Endothelial cell of umbilical vein (primary cell): Measurements from ENCODE around the gene PGM2L1. TPM values are rescaled to one million over a fixed set of nuclear protein-coding genes. Genes with fewer than 3 reads are reported as not detected.

Experiments
- BruUV-seq: library from RNA; stranded (reverse); fragments of 400-500 nt; replicated peaks from 2 replicates; lab custom pipeline; 2021; lab: Mats Ljungman, UMichigan
- CTCF ChIA-PET: fragments of 300-600, 350-600 bp; sonication (Branson Sonifier 250); formaldehyde crosslinking; loops from one replicate; lab custom pipeline; 2021; ENCODE audit warnings: antibody characterized with exemption, inconsistent platforms; lab: Charles Lee
- POLR2A ChIA-PET: fragments of 300-600, 350-600 bp; sonication (Branson Sonifier 250); formaldehyde crosslinking; loops from one replicate; lab custom pipeline; 2021; ENCODE audit warnings: antibody characterized with exemption, inconsistent platforms; lab: Charles Lee
- DNase-seq: peaks from one replicate; pipeline ENCODE4 v3.0.0-alpha.2; 2011; ENCODE audit warnings: low read depth, low spot score
- FAIRE-seq: peaks from 2 replicates; lab custom pipeline; 2011; peaks lifted over from hg19 to GRCh38; lab: Jason Lieb, UNC
- H2AFZ ChIP-seq: 2 replicates; pipeline ENCODE4 v1.6.0; 2012; ENCODE audit warnings: low read depth, low read length, control low read depth, inconsistent platforms
- H3K27ac ChIP-seq: 2 replicates; pipeline ENCODE4 v1.5.1; 2011; ENCODE audit warnings: low read depth, mild to moderate bottlenecking, control low read depth, low read length, moderate library complexity; ENCODE audit not compliant: insufficient read depth
- H3K27me3 ChIP-seq, 2 experiments: 2 replicates each; pipeline versions ENCODE4 v1.6.0 to v1.6.1; 2011; ENCODE audit warnings: low read length in 2 of 2, mixed read lengths in 1 of 2; ENCODE audit not compliant: control insufficient read depth in 2 of 2, insufficient read depth in 2 of 2
- H3K36me3 ChIP-seq, 2 experiments: 2 replicates in 1 of 2; 3 replicates in 1 of 2; pipeline ENCODE4 v1.5.1; 2011; ENCODE audit warnings: low read length in 2 of 2, mild to moderate bottlenecking in 1 of 2, moderate library complexity in 1 of 2; ENCODE audit not compliant: control insufficient read depth in 2 of 2, insufficient read depth in 2 of 2; ENCODE audit errors: extremely low read depth in 1 of 2
- H3K4me1 ChIP-seq: 3 replicates; pipeline ENCODE4 v1.5.1; 2011; ENCODE audit warnings: mild to moderate bottlenecking, low read length; ENCODE audit not compliant: control insufficient read depth, insufficient read depth; ENCODE audit errors: extremely low read depth
- H3K4me2 ChIP-seq: 2 replicates; pipeline ENCODE4 v1.6.1; 2011; ENCODE audit warnings: low read length, control low read depth, mixed read lengths; ENCODE audit not compliant: insufficient read depth
- H3K4me3 ChIP-seq, 3 experiments: fragments of 200-600 bp in 1 of 3; sonication (generic), shearing (Covaris generic) in 1 of 3; replicated peaks in 1 of 3; 2 replicates each; pipeline ENCODE4 v1.5.1; 2011 to 2016; ENCODE audit warnings: control low read depth in 3 of 3, low read length in 3 of 3, mild to moderate bottlenecking in 2 of 3, inconsistent platforms in 1 of 3, low read depth in 1 of 3, moderate library complexity in 1 of 3; ENCODE audit not compliant: insufficient read depth in 1 of 3
- H3K79me2 ChIP-seq: 2 replicates; pipeline ENCODE4 v1.6.0; 2012; ENCODE audit warnings: low read length, inconsistent platforms; ENCODE audit not compliant: control insufficient read depth, insufficient read depth
- H3K9ac ChIP-seq: replicated peaks from 2 replicates; pipeline ENCODE3; 2011; ENCODE audit warnings: low read length, control low read depth; ENCODE audit not compliant: insufficient read depth; ENCODE audit errors: extremely low read depth
- H3K9me1 ChIP-seq: replicated peaks from 3 replicates; pipeline ENCODE4 v1.6.0; 2011; ENCODE audit warnings: mild to moderate bottlenecking, low read length; ENCODE audit not compliant: control insufficient read depth, insufficient read depth; ENCODE audit errors: extremely low read depth
- H3K9me3 ChIP-seq: replicated peaks from 2 replicates; pipeline ENCODE4 v1.5.1; 2012; ENCODE audit warnings: low read length, inconsistent platforms; ENCODE audit not compliant: control insufficient read depth, insufficient read depth
- H4K20me1 ChIP-seq: replicated peaks from 2 replicates; pipeline ENCODE3; 2011; ENCODE audit warnings: mild to moderate bottlenecking, low read length; ENCODE audit not compliant: control insufficient read depth, insufficient read depth; ENCODE audit errors: extremely low read depth
- CTCF ChIP-seq, 2 donors: IDR thresholded peaks; 1 replicate in 1 of 2; 2 replicates in 1 of 2; pipeline ENCODE4 v1.5.1; 2011; ENCODE audit warnings: low read length in 2 of 2, mild to moderate bottlenecking in 2 of 2, moderate library complexity in 2 of 2, control low read depth in 1 of 2, inconsistent platforms in 1 of 2, low read depth in 1 of 2; ENCODE audit not compliant: insufficient read depth in 1 of 2; ENCODE audit errors: extremely low read depth in 1 of 2
- EZH2 ChIP-seq: IDR thresholded peaks from 2 replicates; pipeline ENCODE4 v1.6.1; 2012; ENCODE audit warnings: borderline replicate concordance, low read depth, mild to moderate bottlenecking, moderate library complexity, low read length, inconsistent platforms; ENCODE audit not compliant: severe bottlenecking
- FOS ChIP-seq: IDR thresholded peaks from 2 replicates; pipeline ENCODE4 v1.6.1; 2011; ENCODE audit warnings: mild to moderate bottlenecking, low read length, moderate library complexity, borderline replicate concordance; ENCODE audit not compliant: insufficient read depth
- GATA2 ChIP-seq: IDR thresholded peaks from 2 replicates; pipeline ENCODE4 v1.7.0; 2011; ENCODE audit warnings: low read depth, mild to moderate bottlenecking, moderate library complexity, mixed read lengths, low read length; ENCODE audit not compliant: insufficient read length, insufficient read depth
- JUN ChIP-seq: IDR thresholded peaks from 2 replicates; pipeline ENCODE4 v1.6.1; 2011; ENCODE audit warnings: borderline replicate concordance, low read depth; ENCODE audit not compliant: insufficient read length, insufficient read depth
- MAX ChIP-seq: IDR thresholded peaks from 2 replicates; pipeline ENCODE4 v1.6.1; 2011; ENCODE audit not compliant: insufficient read depth, insufficient read length
- MYC ChIP-seq: IDR thresholded peaks from one replicate; pipeline ENCODE4 v1.6.1; 2011; ENCODE audit warnings: mild to moderate bottlenecking, low read depth, low read length
- POLR2A ChIP-seq: IDR thresholded peaks from 2 replicates; pipeline ENCODE4 v1.6.1; 2012; ENCODE audit warnings: low read depth, mild to moderate bottlenecking, control low read depth, low read length
- POLR2AphosphoS5 ChIP-seq: IDR thresholded peaks from 2 replicates; pipeline ENCODE4 v1.6.1; 2012; ENCODE audit warnings: low read depth, mild to moderate bottlenecking, control low read depth, low read length, moderate library complexity; ENCODE audit not compliant: insufficient read depth
- dilution Hi-C: fragments of 300-500 bp; cut with MboI; formaldehyde crosslinking; loops from one replicate; pipeline ENCODE4 v1.15.0; 2019; ENCODE audit warnings: low sequenced_read_pairs; ENCODE audit not compliant: extremely low pct_ligation_motif_present
- intact Hi-C: fragments of 100-400 bp; cut with micrococcal nuclease; formaldehyde crosslinking; loops from one replicate; pipeline ENCODE4 v1.10.0; 2022
- polyA plus RNA-seq, 4 experiments: library from polyadenylated mRNA; depleted of rRNA in 3 of 4; stranded (reverse) in 3 of 4; unstranded in 1 of 4; fragments of >200 nt; gene quantifications; 2 replicates each; pipeline versions ENCODE4 v1.2.1 to v1.2.3, GENCODE V29; 2011 to 2012; ENCODE audit warnings: missing spikeins in 1 of 4
- total RNA-seq: library from RNA; stranded (reverse); gene quantifications from 2 replicates; pipeline ENCODE4 v1.2.3, GENCODE V29; 2021

The PGM2L1 gene
- total and polyA plus RNA-seq, 2 donors (not counting 3 experiments of a cell fraction or from before 2014, with no cell fraction given), result 7.9 to 31.4 TPM

GRCh38 chr11:74397501-74398243 lies 561 bp downstream of the PGM2L1 start:
- CTCF ChIA-PET, result interaction anchor here (0.8 to 3.2 kb wide), 6 partner anchors 8 to 141 kb away, joined by 4 to 30 read pairs (median 10); no protein-coding TSS in a partner anchor
- Histone ChIP-seq H3K4me3 (peak overlapping the region; percentile 36 to 96 (median 73)), H3K9me1 (no peaks in the 10 kb centered on the region), H2AFZ (peak overlapping the region; percentile 78), H3K4me2 (peak overlapping the region; percentile 97), H3K9me3 (no peaks in the 10 kb centered on the region), H3K9ac (peak overlapping the region; percentile 69), H3K79me2 (peaks cover 26% of the 10 kb centered on the region), H3K36me3 (no peaks in the 10 kb centered on the region), H3K27ac (peak overlapping the region; percentile 62), H4K20me1 (peaks cover 2% of the 10 kb centered on the region), H3K27me3 (no peaks in the 10 kb centered on the region), H3K4me1 (peaks cover 12% of the 10 kb centered on the region)
- dilution Hi-C loops (no loop called here), intact Hi-C loops (loop anchor here (1.0 to 2.0 kb wide), 2 partner anchors 39 to 52 kb away; no protein-coding TSS in a partner anchor)
- TF ChIP-seq POLR2AphosphoS5 (no peak), FOS (no peak), MAX (no peak), MYC (no peak), POLR2A (peak; percentile 9), GATA2 (no peak), CTCF (IDR thresholded peaks at IDR 0.05; ENCODE audit: extremely low read depth in 1 of 2, insufficient read depth in 1 of 2, low read depth in 1 of 2, low read length in 2 of 2) (peak in 1 of 2 donors; percentile 14), EZH2 (no peak), JUN (no peak)
- TSS peak; percentile 66 for BruUV-seq
- DNase-seq (peak; percentile 56), FAIRE-seq (peak; percentile 40)
- POLR2A ChIA-PET, result no interaction called here
